HepG2 (cell line): Measurements from ENCODE around the gene MYO7B. TPM values are rescaled to one million over a fixed set of nuclear protein-coding genes. Genes with fewer than 3 reads are reported as not detected.

Experiments
- ATAC-seq: fragments of 200-7000 bp; cut with Tn5 transposase; 3 replicates; pipeline ENCODE4 v1.9.1; 2020; ENCODE audit warnings: mild to moderate bottlenecking, moderate library complexity
- BruUV-seq: library from RNA; stranded (reverse); fragments of 400-500 nt; replicated peaks from 2 replicates; lab custom pipeline; 2021; lab: Mats Ljungman, UMichigan
- CTCF ChIA-PET: fragments of 300-600 bp; formaldehyde crosslinking; extraction: SDS; loops from one replicate; lab custom pipeline; 2021; ENCODE audit warnings: low total read pairs, inconsistent platforms, low intra/inter-chr PET ratio; lab: Yijun Ruan, JAX
- POLR2A ChIA-PET: fragments of 350-600 bp; sonication (Branson Sonifier 250); formaldehyde crosslinking; loops from one replicate; lab custom pipeline; 2020; ENCODE audit warnings: antibody characterized with exemption, inconsistent platforms; lab: Yijun Ruan, JAX
- DNase-seq: peaks from one replicate; pipeline ENCODE4 v3.0.0-alpha.2; 2015; ENCODE audit warnings: low spot score
- FAIRE-seq: peaks from 3 replicates; lab custom pipeline; 2011; peaks lifted over from hg19 to GRCh38; lab: Jason Lieb, UNC
- H2AFZ ChIP-seq: one replicate; pipeline ENCODE4 v1.6.1; 2011; ENCODE audit warnings: low read length, inconsistent platforms
- H3K27ac ChIP-seq: fragments of 300-600 bp; 3 replicates; pipeline ENCODE4 v1.8.0; 2011; ENCODE audit warnings: mixed run types, mild to moderate bottlenecking, mixed read lengths, low read length, inconsistent platforms; ENCODE audit not compliant: insufficient read depth; ENCODE audit errors: extremely low read length
- H3K27me3 ChIP-seq, 2 experiments: fragments of 200-600 bp in 1 of 2; 2 replicates in 1 of 2; 3 replicates in 1 of 2; pipeline versions ENCODE4 v1.6.0 to v1.8.0; 2011; ENCODE audit warnings: low read length in 2 of 2, mild to moderate bottlenecking in 2 of 2, moderate library complexity in 2 of 2, inconsistent platforms in 1 of 2; ENCODE audit not compliant: insufficient read depth in 2 of 2, control insufficient read depth in 1 of 2
- H3K36me3 ChIP-seq, 2 experiments: fragments of 200-600 bp in 1 of 2; replicated peaks in 1 of 2; 2 replicates in 1 of 2; 3 replicates in 1 of 2; pipeline versions ENCODE4 v1.5.1 to v1.8.0; 2011; ENCODE audit warnings: low read length in 2 of 2, inconsistent platforms in 1 of 2; ENCODE audit not compliant: insufficient read depth in 2 of 2, control insufficient read depth in 1 of 2
- H3K4me1 ChIP-seq: 2 replicates; pipeline ENCODE4 v1.5.1; 2012; ENCODE audit warnings: low read length, inconsistent platforms; ENCODE audit not compliant: insufficient read depth
- H3K4me2 ChIP-seq: 2 replicates; pipeline ENCODE4 v1.6.0; 2011; ENCODE audit warnings: low read depth, low read length, inconsistent platforms
- H3K4me3 ChIP-seq, 3 experiments: fragments of 200-600 bp in 1 of 3; sonication (generic), shearing (Covaris generic) in 1 of 3; replicated peaks in 1 of 3; 2 replicates each; pipeline ENCODE4 v1.5.1; 2011 to 2016; ENCODE audit warnings: low read length in 3 of 3, inconsistent platforms in 2 of 3, low read depth in 2 of 3, mild to moderate bottlenecking in 2 of 3, control low read depth in 1 of 3, mixed read lengths in 1 of 3; ENCODE audit not compliant: insufficient read depth in 1 of 3
- H3K79me2 ChIP-seq: one replicate; pipeline ENCODE4 v1.6.1; 2011; ENCODE audit warnings: low read length, inconsistent platforms; ENCODE audit not compliant: insufficient read depth
- H3K9ac ChIP-seq: 2 replicates; pipeline ENCODE4 v1.6.0; 2011; ENCODE audit warnings: mild to moderate bottlenecking, low read depth, low read length, inconsistent platforms; ENCODE audit not compliant: insufficient read depth
- H3K9me3 ChIP-seq: 2 replicates; pipeline ENCODE4 v1.5.1; 2012; ENCODE audit warnings: mild to moderate bottlenecking, low read length
- H4K20me1 ChIP-seq: 2 replicates; pipeline ENCODE4 v1.6.0; 2011; ENCODE audit warnings: inconsistent platforms, mild to moderate bottlenecking, low read length, moderate library complexity; ENCODE audit not compliant: insufficient read depth
- HMGXB4 ChIP-seq, 2 experiments: sonication (generic) in 1 of 2; formaldehyde crosslinking in 1 of 2; IDR thresholded peaks; 2 replicates each; pipeline versions ENCODE4 v1.4.0 to v1.6.1; 2018 to 2020; ENCODE audit warnings: missing genetic modification reagents in 2 of 2, borderline replicate concordance in 1 of 2, low read depth in 1 of 2, mild to moderate bottlenecking in 1 of 2, missing biosample characterization in 1 of 2
- MAF1 ChIP-seq: sonication (generic); formaldehyde crosslinking; IDR thresholded peaks from 2 replicates; pipeline ENCODE4 v1.5.0; 2020; ENCODE audit warnings: missing genetic modification reagents, borderline replicate concordance
- MAX ChIP-seq: IDR thresholded peaks from 2 replicates; pipeline ENCODE4 v1.6.1; 2012; ENCODE audit warnings: inconsistent platforms
- MED8 ChIP-seq: sonication (generic); formaldehyde crosslinking; IDR thresholded peaks from 2 replicates; pipeline ENCODE4 v1.8.1; 2023; ENCODE audit warnings: mild to moderate bottlenecking, missing genetic modification reagents; ENCODE audit not compliant: insufficient replicate concordance
- MXD1 ChIP-seq: sonication (generic); formaldehyde crosslinking; IDR thresholded peaks from 2 replicates; pipeline ENCODE4 v1.4.0; 2020; ENCODE audit warnings: mild to moderate bottlenecking, missing genetic modification reagents
- PHF20 ChIP-seq: sonication (generic); formaldehyde crosslinking; IDR thresholded peaks from 2 replicates; pipeline ENCODE4 v1.5.0; 2020; ENCODE audit warnings: mild to moderate bottlenecking, missing genetic modification reagents
- REXO4 ChIP-seq: sonication (generic); formaldehyde crosslinking; IDR thresholded peaks from 2 replicates; pipeline ENCODE4 v1.8.0; 2022; ENCODE audit warnings: missing genetic modification reagents, mild to moderate bottlenecking, borderline replicate concordance
- YEATS2 ChIP-seq: sonication (generic); formaldehyde crosslinking; IDR thresholded peaks from 2 replicates; pipeline ENCODE4 v1.4.0; 2020; ENCODE audit warnings: missing genetic modification reagents, borderline replicate concordance
- ZFX ChIP-seq: sonication (generic); formaldehyde crosslinking; IDR thresholded peaks from 2 replicates; pipeline ENCODE4 v1.4.0; 2020; ENCODE audit warnings: mild to moderate bottlenecking, low read depth, missing genetic modification reagents, moderate library complexity
- ZNF513 ChIP-seq: sonication (generic); formaldehyde crosslinking; conservative IDR thresholded peaks from 2 replicates; pipeline ENCODE4 v1.5.0; 2020; ENCODE audit warnings: missing genetic modification reagents
- ZNF563 ChIP-seq: sonication (generic); formaldehyde crosslinking; IDR thresholded peaks from 2 replicates; pipeline ENCODE4 v1.8.0; 2022; ENCODE audit warnings: mild to moderate bottlenecking, moderate library complexity, missing genetic modification reagents
- ZNF687 ChIP-seq: sonication (generic); formaldehyde crosslinking; IDR thresholded peaks from 2 replicates; pipeline ENCODE4 v1.5.1; 2020; ENCODE audit warnings: mild to moderate bottlenecking, missing genetic modification reagents, moderate library complexity
- WGBS: methylation state at CpG from one replicate; pipeline ENCODE4 v1.1.6; 2017; ENCODE audit warnings: low lambda C conversion rate; 5-methylcytosine and 5-hydroxymethylcytosine counted together
- in situ Hi-C: cut with HindIII; loops from 2 replicates; pipeline ENCODE4 v1.10.0; 2017; ENCODE audit warnings: low pct_unique_long_range_greater_than_20kb; ENCODE audit not compliant: extremely low pct_ligation_motif_present
- intact Hi-C: fragments of 100-400 bp; cut with micrococcal nuclease; formaldehyde crosslinking; loops from one replicate; pipeline ENCODE4 v1.10.0; 2022; ENCODE audit not compliant: unreplicated experiment
- polyA plus RNA-seq, 8 experiments: library from polyadenylated mRNA; depleted of rRNA in 3 of 8; stranded (reverse) in 7 of 8; unstranded in 1 of 8; fragments of >200 nt; fragmentation: Illumina TruSeq in 4 of 8; extraction: Trizol in 4 of 8; gene quantifications; 2 replicates each; pipeline versions ENCODE4 v1.2.1 to v1.2.3, GENCODE V29; 2011 to 2016; ENCODE audit warnings: low read depth in 4 of 8, missing spikeins in 1 of 8, mixed read lengths in 1 of 8; ENCODE audit not compliant: insufficient read depth in 1 of 8
- total RNA-seq, 5 experiments: library from RNA; depleted of rRNA; stranded (reverse); fragments of >200 nt; fragmentation: Illumina TruSeq; extraction: Trizol; gene quantifications; 2 replicates each; pipeline ENCODE4 v1.2.3, GENCODE V29; 2016; ENCODE audit warnings: low read depth in 1 of 5

Gene MYO7B
- total and polyA plus RNA-seq, 2 of the 13 experiments (the other 11 are each of a cell fraction or from before 2014, with no cell fraction given) = not detected

- TF ChIP-seq YEATS2 (CRISPR knock-in tag) (peak; percentile 39; the same call in 1 of the 2 replicates), HMGXB4 (CRISPR knock-in tag; IDR thresholded peaks at IDR 0.05; ENCODE audit: borderline replicate concordance in 1 of 2, low read depth in 1 of 2) (0 out of 4 replicates have a peak, but pooled peaks of 1 of the 2 experiments have one; percentile 24), MED8 (CRISPR knock-in tag) (peak; percentile 20), MXD1 (peak; percentile 53; the same call in 1 of the 2 replicates), PHF20 (CRISPR knock-in tag) (peak; percentile 25; the same call in 1 of the 2 replicates), MAX (peak; percentile 63), ZFX (peak; percentile 75), ZNF563 (0 out of 2 replicates have a peak, but pooled peaks have one; percentile 32)
Measured at GRCh38 chr2:127651971-127652550, 116.6 kb downstream of the MYO7B start (continued).

- H2AFZ ChIP-seq = no peak overlapping the region
- DNase-seq (no peak), ATAC-seq (no peak), FAIRE-seq (no peak)
- 0 out of 2 replicates have a peak overlapping the region, but pooled peaks have one; percentile 68 for H3K4me2 ChIP-seq
- intact Hi-C loops = no loop called here
- H3K9ac ChIP-seq = no peak overlapping the region
- in situ Hi-C loops = no loop called here
- H3K27ac ChIP-seq = no peak overlapping the region
- no peaks in the 10 kb centered on the region for H4K20me1 ChIP-seq
- H3K4me1 ChIP-seq = peaks cover 36% of the 10 kb centered on the region
- H3K9me3 ChIP-seq = no peaks in the 10 kb centered on the region
- H3K27me3 ChIP-seq = peaks cover 6 to 63% of the 10 kb centered on the region in 2 experiments
- ChIA-PET POLR2A (no interaction called here), CTCF (no interaction called here)
- no peak overlapping the region for H3K4me3 ChIP-seq
- 43% methylated on average over 25 of the region's 25 CpGs for WGBS
- no TSS peak for BruUV-seq
- no peaks in the 10 kb centered on the region for H3K36me3 ChIP-seq
- H3K79me2 ChIP-seq = no peaks in the 10 kb centered on the region
- TF ChIP-seq REXO4 (CRISPR knock-in tag) (no peak), MAX (0 out of 2 replicates have a peak, but pooled peaks have one; percentile 55), ZNF513 (CRISPR knock-in tag) (no peak), ZNF687 (CRISPR knock-in tag) (peak; percentile 40), MAF1 (CRISPR knock-in tag) (no peak)
Measured at GRCh38 chr2:127652786-127653357, 117.4 kb downstream of the MYO7B start.
